GM12872 (cell line): ENCODE measurements around the gene DNAI7.

Experiments
- TF ChIP-seq, protein P1 (sequence below): IDR thresholded peaks from 3 replicates; pipeline ENCODE4 v1.5.1; 2011; ENCODE audit warnings: low read depth, mild to moderate bottlenecking, low read length, moderate library complexity; ENCODE audit not compliant: insufficient read depth

DNAI7 gene

DNA sequence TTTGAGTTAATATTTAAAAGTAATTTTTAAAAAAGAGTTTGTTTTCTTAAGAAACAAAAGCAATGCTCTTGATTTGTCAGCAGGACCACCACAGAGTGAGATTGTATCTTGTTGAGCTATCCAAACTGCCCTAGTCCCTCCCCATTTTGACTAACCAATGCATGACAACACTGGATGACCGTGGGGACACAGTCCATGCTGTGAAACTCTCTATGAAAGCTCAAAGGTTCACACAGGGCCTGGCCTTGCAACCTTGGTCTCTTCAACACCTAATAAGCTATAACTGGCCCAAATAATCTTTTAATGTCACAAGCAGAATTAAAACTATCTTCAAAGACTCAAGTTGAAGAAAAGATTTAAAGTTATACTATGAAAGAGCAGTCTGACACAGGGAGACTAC is 13.6 kb upstream of the DNAI7 start:
- TF ChIP-seq, protein P1, sequence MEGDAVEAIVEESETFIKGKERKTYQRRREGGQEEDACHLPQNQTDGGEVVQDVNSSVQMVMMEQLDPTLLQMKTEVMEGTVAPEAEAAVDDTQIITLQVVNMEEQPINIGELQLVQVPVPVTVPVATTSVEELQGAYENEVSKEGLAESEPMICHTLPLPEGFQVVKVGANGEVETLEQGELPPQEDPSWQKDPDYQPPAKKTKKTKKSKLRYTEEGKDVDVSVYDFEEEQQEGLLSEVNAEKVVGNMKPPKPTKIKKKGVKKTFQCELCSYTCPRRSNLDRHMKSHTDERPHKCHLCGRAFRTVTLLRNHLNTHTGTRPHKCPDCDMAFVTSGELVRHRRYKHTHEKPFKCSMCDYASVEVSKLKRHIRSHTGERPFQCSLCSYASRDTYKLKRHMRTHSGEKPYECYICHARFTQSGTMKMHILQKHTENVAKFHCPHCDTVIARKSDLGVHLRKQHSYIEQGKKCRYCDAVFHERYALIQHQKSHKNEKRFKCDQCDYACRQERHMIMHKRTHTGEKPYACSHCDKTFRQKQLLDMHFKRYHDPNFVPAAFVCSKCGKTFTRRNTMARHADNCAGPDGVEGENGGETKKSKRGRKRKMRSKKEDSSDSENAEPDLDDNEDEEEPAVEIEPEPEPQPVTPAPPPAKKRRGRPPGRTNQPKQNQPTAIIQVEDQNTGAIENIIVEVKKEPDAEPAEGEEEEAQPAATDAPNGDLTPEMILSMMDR: no peak

DNA sequence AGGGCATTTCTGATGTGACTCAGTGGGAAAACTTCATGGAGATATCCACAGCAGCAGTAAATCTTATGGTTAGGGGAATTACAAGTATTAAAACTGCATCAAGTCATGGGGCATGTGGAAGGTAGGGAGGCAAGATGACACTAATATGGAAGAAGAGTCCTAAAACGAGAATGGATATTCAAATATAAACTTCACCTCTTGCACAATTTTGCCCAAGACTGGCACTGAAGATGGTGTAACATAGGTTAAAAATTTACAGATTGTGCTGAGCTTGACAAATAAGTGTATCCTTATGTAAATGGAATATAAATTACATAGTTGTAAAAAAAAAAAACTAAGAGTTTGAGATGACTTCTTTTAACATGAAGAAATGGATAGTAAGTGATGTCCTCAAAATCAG is 12.9 kb upstream of the DNAI7 start:
- TF ChIP-seq, protein P1: no peak

DNA sequence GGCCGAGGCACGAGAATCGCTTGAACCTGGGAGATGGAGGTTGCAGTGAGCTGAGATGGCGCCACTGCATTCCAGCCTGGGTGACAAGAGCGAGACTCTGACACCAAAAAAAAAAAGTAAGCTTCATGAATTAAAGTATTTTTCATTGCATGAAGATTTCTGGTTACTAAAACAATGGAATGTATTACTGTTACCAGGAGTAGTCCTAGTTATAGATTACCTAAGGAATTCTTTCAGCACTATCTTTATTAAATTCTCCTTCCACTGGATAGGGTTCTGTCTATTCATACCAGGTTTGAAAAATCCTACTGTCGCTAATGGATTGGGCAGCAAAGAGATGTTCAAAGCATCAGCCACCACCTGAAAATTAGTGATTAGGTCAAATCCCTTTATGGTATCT is 12.5 kb upstream of the DNAI7 start:
- TF ChIP-seq, protein P1: no peak

DNA sequence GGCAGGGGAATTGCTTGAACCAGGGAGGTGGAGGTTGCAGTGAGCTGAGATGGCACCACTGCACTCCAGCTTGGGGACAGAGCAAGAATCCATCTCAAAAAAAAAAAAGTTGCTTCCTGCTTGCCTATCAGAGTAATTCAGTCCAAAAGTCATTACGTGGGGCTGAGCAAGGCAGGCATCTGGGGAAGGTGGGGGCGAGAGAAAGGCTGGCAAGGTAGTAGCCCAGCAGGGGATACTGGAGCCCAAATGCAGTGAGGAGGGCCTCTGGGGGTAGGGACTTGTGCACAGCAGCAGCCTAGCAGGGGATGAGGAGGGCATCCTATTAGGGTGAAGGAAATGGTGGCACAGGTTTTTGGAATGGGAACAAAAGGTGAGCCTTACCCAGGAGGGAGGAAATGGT is 7.2 kb upstream of the DNAI7 start:
- TF ChIP-seq, protein P1: no peak

DNA sequence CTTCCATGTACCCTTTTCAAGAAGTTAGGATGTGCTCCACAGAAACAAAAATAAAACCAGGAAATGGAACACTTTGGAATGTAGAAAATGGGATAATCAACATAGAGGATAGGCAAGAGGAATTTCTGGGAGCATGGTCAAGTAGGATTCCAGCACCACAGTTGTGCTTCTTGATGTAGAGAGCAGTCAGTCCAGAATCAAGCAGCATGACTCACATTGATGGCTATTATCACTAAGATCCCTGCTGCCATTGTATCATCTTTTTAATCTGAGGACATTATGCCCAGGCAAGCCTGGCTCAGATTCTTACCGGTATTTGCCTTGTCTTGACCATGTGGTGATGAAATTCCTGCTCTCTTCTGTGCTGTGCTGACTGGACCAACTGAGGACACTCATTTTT is 5.7 kb upstream of the DNAI7 start:
- TF ChIP-seq, protein P1: no peak

DNA sequence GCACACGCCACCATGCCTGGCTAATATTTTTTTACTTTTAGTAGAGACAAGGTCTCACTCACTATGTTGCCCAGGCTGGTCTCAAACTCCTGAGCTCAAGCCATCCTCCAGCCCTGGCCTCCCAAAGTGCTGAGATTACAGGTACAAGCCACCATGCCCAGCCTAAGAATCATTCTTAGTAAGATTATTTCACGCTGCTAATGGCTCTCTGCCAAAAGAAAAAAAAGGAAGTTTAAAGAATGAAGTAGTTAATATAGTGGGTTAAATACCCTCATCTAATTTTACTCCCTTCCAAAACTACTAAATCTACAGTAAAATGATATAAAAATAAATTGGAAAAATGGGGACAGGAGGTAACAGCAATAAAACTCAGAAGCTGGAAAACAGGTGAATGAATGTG is 2.6 kb upstream of the DNAI7 start:
- TF ChIP-seq, protein P1: no peak

DNA sequence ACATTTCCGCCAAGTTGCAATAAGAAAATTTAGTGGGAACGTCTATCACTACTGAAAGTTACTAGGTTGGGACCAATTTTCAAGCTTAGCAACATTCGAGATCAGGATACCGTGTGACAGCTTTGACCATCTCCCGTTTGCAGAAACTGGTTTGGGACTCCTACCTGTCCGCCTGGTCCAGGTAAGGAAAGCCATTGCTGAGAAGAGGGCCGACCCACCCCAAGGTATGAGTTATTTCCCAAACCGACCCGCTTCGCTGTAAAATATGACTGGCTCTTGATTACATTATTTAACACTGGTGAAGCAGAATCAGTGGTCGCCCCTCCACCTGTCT is 271 bp downstream of the DNAI7 start:
- TF ChIP-seq, protein P1: no peak

DNA sequence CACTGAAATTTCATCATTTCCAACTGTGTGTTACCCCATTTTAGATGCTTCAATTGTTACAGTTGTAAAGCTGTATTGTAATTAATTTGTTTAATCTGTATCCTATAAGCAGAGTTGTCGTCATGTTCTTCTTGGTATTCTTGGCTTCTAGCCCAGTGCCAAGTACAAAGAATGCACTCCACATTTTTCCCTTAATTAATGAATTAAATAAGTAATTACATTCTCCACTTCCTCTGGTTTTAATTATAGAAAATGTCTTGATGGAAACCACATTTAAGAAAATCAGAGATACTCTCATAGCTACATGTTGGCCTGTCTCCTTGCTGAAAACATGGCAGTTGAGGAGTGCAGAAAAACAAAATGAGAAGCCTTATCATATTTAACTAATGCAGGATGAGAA is 746 bp downstream of the DNAI7 start:
- TF ChIP-seq, protein P1: no peak
